ENCODE data around the gene NKAPD1. TPM values are rescaled to one million over a fixed set of nuclear protein-coding genes. Genes with fewer than 3 reads are reported as not detected.
"Not testable (repeated sequence)": the region's sequence is repeated elsewhere in the genome, so short reads cannot be mapped to it uniquely, and the experiment has no call there.

The NKAPD1 gene
- total RNA-seq, 2 donors from 2014 or later, result 12.5 to 12.8 TPM

DNA sequence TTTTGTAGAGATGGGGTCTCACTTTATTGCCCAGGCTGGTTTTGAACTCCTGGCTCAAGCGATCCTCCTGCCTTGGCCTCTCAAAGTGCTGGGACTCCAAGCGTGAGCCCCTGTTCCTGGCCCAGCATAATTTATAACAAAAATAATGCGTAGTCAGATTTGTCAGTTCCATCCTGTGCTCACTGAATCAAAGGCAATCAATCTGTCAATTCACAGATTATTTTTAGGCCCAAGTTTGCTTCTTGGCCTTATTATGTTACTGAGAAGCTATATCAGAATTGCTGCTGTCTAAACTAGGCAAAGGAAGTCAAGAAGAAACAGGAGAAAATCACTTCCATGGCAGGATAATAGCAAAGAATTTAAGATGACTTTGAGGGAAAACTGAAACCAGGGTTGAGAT lies 40.2 kb upstream of the NKAPD1 start:
- Histone ChIP-seq H3K36me3 (peaks cover 8% of the 10 kb centered on the region), H3K4me1 (no peaks in the 10 kb centered on the region), H3K9me3 (no peaks in the 10 kb centered on the region), H3K4me3 (no peak overlapping the region), H3K9ac (ENCODE audit: low read depth in 2 of 2, low read length in 2 of 2) (no peak overlapping the region), H3K27me3 (no peaks in the 10 kb centered on the region), H3K27ac (no peak overlapping the region)
- DNase-seq, result no peak
- TF ChIP-seq, protein P1, sequence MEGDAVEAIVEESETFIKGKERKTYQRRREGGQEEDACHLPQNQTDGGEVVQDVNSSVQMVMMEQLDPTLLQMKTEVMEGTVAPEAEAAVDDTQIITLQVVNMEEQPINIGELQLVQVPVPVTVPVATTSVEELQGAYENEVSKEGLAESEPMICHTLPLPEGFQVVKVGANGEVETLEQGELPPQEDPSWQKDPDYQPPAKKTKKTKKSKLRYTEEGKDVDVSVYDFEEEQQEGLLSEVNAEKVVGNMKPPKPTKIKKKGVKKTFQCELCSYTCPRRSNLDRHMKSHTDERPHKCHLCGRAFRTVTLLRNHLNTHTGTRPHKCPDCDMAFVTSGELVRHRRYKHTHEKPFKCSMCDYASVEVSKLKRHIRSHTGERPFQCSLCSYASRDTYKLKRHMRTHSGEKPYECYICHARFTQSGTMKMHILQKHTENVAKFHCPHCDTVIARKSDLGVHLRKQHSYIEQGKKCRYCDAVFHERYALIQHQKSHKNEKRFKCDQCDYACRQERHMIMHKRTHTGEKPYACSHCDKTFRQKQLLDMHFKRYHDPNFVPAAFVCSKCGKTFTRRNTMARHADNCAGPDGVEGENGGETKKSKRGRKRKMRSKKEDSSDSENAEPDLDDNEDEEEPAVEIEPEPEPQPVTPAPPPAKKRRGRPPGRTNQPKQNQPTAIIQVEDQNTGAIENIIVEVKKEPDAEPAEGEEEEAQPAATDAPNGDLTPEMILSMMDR (IDR thresholded peaks at IDR 0.05), result no peak
- intact Hi-C loops (cut with DNase I), result no loop called here

DNA sequence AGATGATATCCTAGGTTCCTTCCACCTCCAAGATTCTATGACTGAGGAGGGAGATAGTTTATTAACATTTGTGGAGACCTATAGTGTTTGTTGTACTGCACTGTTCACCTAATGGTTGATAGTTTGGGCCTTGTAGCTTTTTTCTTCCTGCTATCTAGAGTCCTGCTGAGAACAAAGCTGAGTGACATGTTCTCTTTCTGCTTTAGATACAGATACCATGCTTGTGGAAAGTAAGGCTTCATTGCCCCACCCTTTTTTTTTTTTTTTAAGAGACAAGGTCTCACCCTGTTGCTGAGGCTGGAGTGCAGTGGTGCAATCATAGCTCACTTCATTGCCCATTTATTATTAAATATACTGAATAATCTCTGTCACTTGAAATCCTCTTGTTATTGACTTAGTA lies 36.6 kb upstream of the NKAPD1 start:
- H3K9me3 ChIP-seq, result no peaks in the 10 kb centered on the region
- no peaks in the 10 kb centered on the region for H3K4me1 ChIP-seq
- no peak overlapping the region for H3K9ac ChIP-seq (ENCODE audit: low read depth in 2 of 2, low read length in 2 of 2)
- DNase-seq, result no peak
- no peaks in the 10 kb centered on the region for H3K27me3 ChIP-seq
- no peak overlapping the region for H3K4me3 ChIP-seq
- peaks cover 15% of the 10 kb centered on the region for H3K36me3 ChIP-seq
- TF ChIP-seq, protein P1 (IDR thresholded peaks at IDR 0.05), result no peak
- intact Hi-C loops (cut with DNase I), result no loop called here
- no peak overlapping the region for H3K27ac ChIP-seq

DNA sequence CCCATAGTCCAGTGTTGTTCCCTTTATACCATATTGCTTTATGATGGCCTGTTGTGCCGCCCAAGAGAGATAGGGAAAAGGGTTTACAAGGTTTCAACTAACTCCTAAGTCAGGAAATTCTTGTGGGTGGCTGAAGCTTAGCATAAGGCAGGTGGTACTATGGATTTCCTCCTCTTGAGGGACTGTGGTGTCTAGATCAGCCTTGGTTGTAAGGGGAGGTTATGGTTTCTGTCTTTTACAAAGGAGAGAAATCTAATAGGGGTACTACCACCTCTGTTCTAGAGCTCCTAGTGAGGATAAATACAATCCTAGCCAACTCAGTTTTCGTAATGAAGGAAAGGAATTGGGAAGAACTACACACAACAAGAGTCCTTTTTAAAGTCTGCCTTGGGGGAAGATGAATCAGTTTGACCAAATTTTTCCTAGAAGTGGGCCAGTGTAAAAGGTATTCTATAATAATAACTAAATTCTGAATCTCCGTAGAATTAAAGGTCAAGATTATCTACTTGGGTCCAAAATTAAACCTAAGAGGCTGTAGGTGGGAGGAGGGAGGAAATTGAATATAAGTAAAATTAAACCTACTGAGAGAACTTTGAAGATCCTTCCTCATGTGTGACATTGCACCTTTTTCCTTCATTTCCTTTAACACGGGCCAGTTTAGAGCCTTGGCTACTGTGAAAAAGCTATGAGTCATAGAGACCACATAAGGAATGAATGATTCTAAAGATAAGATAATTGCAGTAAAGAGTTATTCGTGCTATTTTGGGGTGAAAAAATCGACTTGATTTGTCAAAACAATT lies 31.7 kb upstream of the NKAPD1 start:
- H3K9me3 ChIP-seq, result no peaks in the 10 kb centered on the region
- H3K27me3 ChIP-seq, result no peaks in the 10 kb centered on the region
- no peak for DNase-seq
- H3K27ac ChIP-seq, result no peak overlapping the region
- TF ChIP-seq, protein P1 (IDR thresholded peaks at IDR 0.05), result no peak
- H3K4me3 ChIP-seq, result no peak overlapping the region
- no peak overlapping the region for H3K9ac ChIP-seq (ENCODE audit: low read depth in 2 of 2, low read length in 2 of 2)
- peaks cover 15% of the 10 kb centered on the region for H3K36me3 ChIP-seq
- H3K4me1 ChIP-seq, result no peaks in the 10 kb centered on the region
- intact Hi-C loops (cut with DNase I), result no loop called here

DNA sequence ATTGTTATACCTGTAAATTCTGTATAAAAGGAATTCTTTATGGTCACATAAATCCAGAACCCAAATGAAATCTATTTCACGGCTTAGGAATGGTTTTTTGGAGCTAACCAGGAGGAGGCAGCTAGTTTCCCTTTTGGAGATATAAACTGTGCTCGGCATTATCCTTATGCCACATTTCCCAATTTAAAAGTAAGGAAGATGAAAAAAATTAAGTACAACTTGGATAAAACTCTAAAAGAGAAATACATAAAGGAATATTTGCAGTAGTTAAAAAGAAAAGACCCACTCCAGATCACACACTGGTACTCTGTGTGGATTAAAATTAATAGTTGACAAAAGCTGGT lies 31.2 kb upstream of the NKAPD1 start:
- Histone ChIP-seq H3K9me3 (no peaks in the 10 kb centered on the region), H3K9ac (ENCODE audit: low read depth in 2 of 2, low read length in 2 of 2) (no peak overlapping the region), H3K27ac (no peak overlapping the region), H3K27me3 (no peaks in the 10 kb centered on the region), H3K4me3 (no peak overlapping the region), H3K4me1 (no peaks in the 10 kb centered on the region), H3K36me3 (peaks cover 10% of the 10 kb centered on the region)
- intact Hi-C loops (cut with DNase I), result no loop called here
- DNase-seq, result no peak
- TF ChIP-seq, protein P1 (IDR thresholded peaks at IDR 0.05), result no peak

DNA sequence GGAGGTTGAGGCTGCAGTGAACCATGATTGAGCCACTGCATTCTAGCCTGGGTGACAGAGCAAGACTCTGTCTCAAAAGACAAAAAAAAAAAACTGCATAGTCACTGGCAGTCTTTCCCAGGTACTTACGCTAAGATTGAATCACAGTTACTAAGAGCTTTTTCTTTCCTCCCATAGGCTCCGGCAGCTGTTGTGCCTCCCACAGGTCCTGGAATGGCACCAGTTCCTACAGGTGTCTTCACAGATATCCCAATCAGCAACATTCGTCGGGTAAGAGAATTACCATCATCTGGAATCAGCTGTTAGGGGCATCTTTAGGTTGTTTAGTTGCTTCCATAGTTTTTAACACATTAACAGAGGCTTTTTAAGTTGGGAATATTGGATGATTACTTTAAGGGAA lies 29.1 kb upstream of the NKAPD1 start:
- intact Hi-C loops (cut with DNase I), result no loop called here
- no peak overlapping the region for H3K9ac ChIP-seq (ENCODE audit: low read depth in 2 of 2, low read length in 2 of 2)
- H3K4me1 ChIP-seq, result no peaks in the 10 kb centered on the region
- no peaks in the 10 kb centered on the region for H3K9me3 ChIP-seq
- no peak overlapping the region for H3K27ac ChIP-seq
- H3K4me3 ChIP-seq, result no peak overlapping the region
- peaks cover under 1% of the 10 kb centered on the region for H3K36me3 ChIP-seq
- DNase-seq, result no peak
- no peaks in the 10 kb centered on the region for H3K27me3 ChIP-seq
- TF ChIP-seq, protein P1 (IDR thresholded peaks at IDR 0.05), result no peak

DNA sequence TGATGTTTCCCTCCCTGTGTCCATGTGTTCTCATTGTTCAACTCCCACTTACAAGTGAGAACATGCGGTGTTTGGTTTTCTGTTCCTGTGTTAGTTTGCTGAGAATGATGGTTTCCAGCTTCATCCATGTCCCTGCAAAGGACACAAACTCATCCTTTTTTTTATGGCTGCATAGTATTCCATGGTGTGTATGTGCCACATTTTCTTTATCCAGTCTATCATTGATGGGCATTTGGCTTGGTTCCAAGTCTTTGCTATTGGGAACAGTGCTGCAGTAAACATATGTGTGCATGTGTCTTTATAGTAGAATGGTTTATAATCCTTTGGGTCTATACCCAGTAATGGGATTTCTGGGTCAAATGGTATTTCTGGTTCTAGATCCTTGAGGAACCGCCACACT lies 27.5 kb upstream of the NKAPD1 start:
- H3K36me3 ChIP-seq; H3K27ac ChIP-seq; DNase-seq; H3K27me3 ChIP-seq; intact Hi-C loops (cut with DNase I); H3K4me1 ChIP-seq; H3K4me3 ChIP-seq; H3K9ac ChIP-seq (ENCODE audit: low read depth in 2 of 2, low read length in 2 of 2); H3K9me3 ChIP-seq: not testable (repeated sequence)

DNA sequence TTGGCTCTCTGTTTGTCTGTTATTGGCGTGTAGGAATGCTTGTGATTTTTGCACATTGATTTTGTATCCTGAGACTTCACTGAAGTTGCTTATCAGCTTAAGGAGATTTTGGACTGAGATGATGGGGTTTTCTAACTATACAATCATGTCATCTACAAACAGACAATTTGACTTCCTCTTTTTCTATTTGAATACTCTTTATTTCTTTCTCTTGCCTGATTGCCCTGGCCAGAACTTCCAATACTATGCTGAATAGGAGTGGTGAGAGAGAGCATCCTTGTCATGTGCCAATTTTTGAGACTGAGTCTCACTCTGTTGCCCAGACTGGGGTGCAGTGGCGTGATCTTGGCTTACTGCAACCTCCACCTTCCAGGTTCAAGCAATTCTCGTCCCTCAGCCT lies 25.8 kb upstream of the NKAPD1 start:
- H3K36me3 ChIP-seq; H3K27ac ChIP-seq; intact Hi-C loops (cut with DNase I); H3K4me1 ChIP-seq; DNase-seq; H3K9me3 ChIP-seq; H3K9ac ChIP-seq (ENCODE audit: low read depth in 2 of 2, low read length in 2 of 2); H3K27me3 ChIP-seq; H3K4me3 ChIP-seq: not testable (repeated sequence)
